ENCODE results near the gene UBFD1. TPM values are rescaled to one million over a fixed set of nuclear protein-coding genes. Genes with fewer than 3 reads are reported as not detected.

The UBFD1 gene
- total RNA-seq, 1 experiment from 2014 or later: 89.6 TPM

GRCh38 chr16:23579371-23579770, 21.8 kb downstream of the UBFD1 start:
- no peaks in the 10 kb centered on the region for H4K20me1 ChIP-seq (ENCODE audit: insufficient read depth)
- no peaks in the 10 kb centered on the region for H3K4me1 ChIP-seq (ENCODE audit: control insufficient read depth in 1 of 2, insufficient read depth in 2 of 2, low read length in 2 of 2)
- H3K27me3 ChIP-seq (ENCODE audit: insufficient read depth, low read length): no peaks in the 10 kb centered on the region
- intact Hi-C loops (cut with micrococcal nuclease): no loop called here
- ChIA-PET RAD21 (ENCODE audit: low non-redundant PET in 1 of 2, low total read pairs in 2 of 2, uncharacterized antibody in 2 of 2, unreplicated experiment in 2 of 2) (no interaction called here), POLR2A (no interaction called here), CTCF (no interaction called here)
- DNase-seq (ENCODE audit: low read depth, low spot score) (no peak), ATAC-seq (peak; percentile 9; the same call in 1 of the 2 replicates)
- BruUV-seq (replicated peaks): no TSS peak
- H2AFZ ChIP-seq (ENCODE audit: low read depth, low read length, poor library complexity, severe bottlenecking): no peak overlapping the region
- H3K9me2 ChIP-seq (ENCODE audit: insufficient read depth): no peaks in the 10 kb centered on the region
- no peak overlapping the region for H3K4me2 ChIP-seq (ENCODE audit: low read length)
- peaks cover 3% of the 10 kb centered on the region for H3K79me2 ChIP-seq (ENCODE audit: insufficient read depth, low read length)
- H3K27ac ChIP-seq (ENCODE audit: low read depth, low read length): no peak overlapping the region
- no peak overlapping the region for H3K4me3 ChIP-seq (replicated peaks in 1 of 2; ENCODE audit: low read depth in 1 of 2, low read length in 2 of 2)
- peaks cover 16 to 18% of the 10 kb centered on the region in 2 experiments; a peak in 3 of 4 replicates for H3K36me3 ChIP-seq (ENCODE audit: control insufficient read depth in 1 of 2, insufficient read depth in 2 of 2, low read length in 2 of 2)
- H3K9ac ChIP-seq (ENCODE audit: low read length): no peak overlapping the region
- no peaks in the 10 kb centered on the region for H3K9me3 ChIP-seq (ENCODE audit: control insufficient read depth in 1 of 2, insufficient read depth in 1 of 2, low read depth in 1 of 2, low read length in 2 of 2)
- TF ChIP-seq SIN3A (IDR thresholded peaks at IDR 0.05; ENCODE audit: low read depth) (no peak), CEBPB (IDR thresholded peaks at IDR 0.05; ENCODE audit: low read depth) (no peak), EZH2phosphoT487 (IDR thresholded peaks at IDR 0.05; ENCODE audit: borderline replicate concordance) (no peak), SRF (IDR thresholded peaks at IDR 0.05; ENCODE audit: low read depth) (no peak), ELF1 (IDR thresholded peaks at IDR 0.05; ENCODE audit: borderline replicate concordance, low read depth) (no peak), FOSL1 (IDR thresholded peaks at IDR 0.05; ENCODE audit: low read depth) (no peak), SP1 (IDR thresholded peaks at IDR 0.05; ENCODE audit: low read depth) (no peak), TCF7L2 (IDR thresholded peaks at IDR 0.05; ENCODE audit: borderline replicate concordance, extremely low read depth, insufficient read depth, insufficient read length) (no peak), RAD21 (IDR thresholded peaks at IDR 0.05; ENCODE audit: low read depth) (no peak)
- TF ChIP-seq, protein P1, sequence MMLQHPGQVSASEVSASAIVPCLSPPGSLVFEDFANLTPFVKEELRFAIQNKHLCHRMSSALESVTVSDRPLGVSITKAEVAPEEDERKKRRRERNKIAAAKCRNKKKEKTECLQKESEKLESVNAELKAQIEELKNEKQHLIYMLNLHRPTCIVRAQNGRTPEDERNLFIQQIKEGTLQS (IDR thresholded peaks at IDR 0.05): no peak
- TF ChIP-seq, protein P2, sequence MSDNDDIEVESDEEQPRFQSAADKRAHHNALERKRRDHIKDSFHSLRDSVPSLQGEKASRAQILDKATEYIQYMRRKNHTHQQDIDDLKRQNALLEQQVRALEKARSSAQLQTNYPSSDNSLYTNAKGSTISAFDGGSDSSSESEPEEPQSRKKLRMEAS (IDR thresholded peaks at IDR 0.05): no peak
- TF ChIP-seq, protein P3, sequence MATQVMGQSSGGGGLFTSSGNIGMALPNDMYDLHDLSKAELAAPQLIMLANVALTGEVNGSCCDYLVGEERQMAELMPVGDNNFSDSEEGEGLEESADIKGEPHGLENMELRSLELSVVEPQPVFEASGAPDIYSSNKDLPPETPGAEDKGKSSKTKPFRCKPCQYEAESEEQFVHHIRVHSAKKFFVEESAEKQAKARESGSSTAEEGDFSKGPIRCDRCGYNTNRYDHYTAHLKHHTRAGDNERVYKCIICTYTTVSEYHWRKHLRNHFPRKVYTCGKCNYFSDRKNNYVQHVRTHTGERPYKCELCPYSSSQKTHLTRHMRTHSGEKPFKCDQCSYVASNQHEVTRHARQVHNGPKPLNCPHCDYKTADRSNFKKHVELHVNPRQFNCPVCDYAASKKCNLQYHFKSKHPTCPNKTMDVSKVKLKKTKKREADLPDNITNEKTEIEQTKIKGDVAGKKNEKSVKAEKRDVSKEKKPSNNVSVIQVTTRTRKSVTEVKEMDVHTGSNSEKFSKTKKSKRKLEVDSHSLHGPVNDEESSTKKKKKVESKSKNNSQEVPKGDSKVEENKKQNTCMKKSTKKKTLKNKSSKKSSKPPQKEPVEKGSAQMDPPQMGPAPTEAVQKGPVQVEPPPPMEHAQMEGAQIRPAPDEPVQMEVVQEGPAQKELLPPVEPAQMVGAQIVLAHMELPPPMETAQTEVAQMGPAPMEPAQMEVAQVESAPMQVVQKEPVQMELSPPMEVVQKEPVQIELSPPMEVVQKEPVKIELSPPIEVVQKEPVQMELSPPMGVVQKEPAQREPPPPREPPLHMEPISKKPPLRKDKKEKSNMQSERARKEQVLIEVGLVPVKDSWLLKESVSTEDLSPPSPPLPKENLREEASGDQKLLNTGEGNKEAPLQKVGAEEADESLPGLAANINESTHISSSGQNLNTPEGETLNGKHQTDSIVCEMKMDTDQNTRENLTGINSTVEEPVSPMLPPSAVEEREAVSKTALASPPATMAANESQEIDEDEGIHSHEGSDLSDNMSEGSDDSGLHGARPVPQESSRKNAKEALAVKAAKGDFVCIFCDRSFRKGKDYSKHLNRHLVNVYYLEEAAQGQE (IDR thresholded peaks at IDR 0.05; ENCODE audit: low read depth): no peak

Measured in HCT116 (cell line).